HG03095 (cell line): ENCODE data around the gene MYOZ2.

Experiments
- ATAC-seq: cut with Tn5 transposase; IDR thresholded peaks from one replicate; pipeline ENCODE4 v1.9.1; 2021; ENCODE audit warnings: moderate library complexity; ENCODE audit not compliant: unreplicated experiment

The MYOZ2 gene

GRCh38 chr4:119237201-119237600 is 101.6 kb downstream of the MYOZ2 start:
- ATAC-seq, result no peak
